ENCODE data around the gene FBF1.

Gene FBF1

GRCh38 chr17:75950855-75951554, 10.2 kb upstream of the FBF1 start:
- no peak for DNase-seq

- no peak for DNase-seq
These were observed 9.6 kb upstream of the FBF1 start for GRCh38 chr17:75950421-75950820.

GRCh38 chr17:75945211-75945610, 4.4 kb upstream of the FBF1 start:
- DNase-seq: no peak

GRCh38 chr17:75943491-75943890, 2.6 kb upstream of the FBF1 start:
- no peak for DNase-seq

- no peak for DNase-seq
These were observed 1.6 kb upstream of the FBF1 start for GRCh38 chr17:75942473-75942872.

GRCh38 chr17:75941442-75941819, 589 bp upstream of the FBF1 start:
- DNase-seq: no peak

GRCh38 chr17:75937652-75938051, 3.2 kb downstream of the FBF1 start:
- no peak for DNase-seq

GRCh38 chr17:75933808-75934207, 7.0 kb downstream of the FBF1 start:
- DNase-seq: no peak

GRCh38 chr17:75932852-75933251, 8.0 kb downstream of the FBF1 start:
- DNase-seq: no peak

- DNase-seq: no peak
These were observed 9.8 kb downstream of the FBF1 start for GRCh38 chr17:75931062-75931461.

- DNase-seq: no peak
These were observed 13.4 kb downstream of the FBF1 start for GRCh38 chr17:75927286-75927922.

- no peak for DNase-seq
These were observed 14.4 kb downstream of the FBF1 start for GRCh38 chr17:75926456-75926855.

- no peak for DNase-seq
These were observed 14.9 kb downstream of the FBF1 start for GRCh38 chr17:75925912-75926311.

- no peak for DNase-seq
These were observed 15.7 kb downstream of the FBF1 start for GRCh38 chr17:75925103-75925502.

- DNase-seq: no peak
These were observed 17.6 kb downstream of the FBF1 start for GRCh38 chr17:75922963-75923874.

GRCh38 chr17:75922173-75922961, 18.5 kb downstream of the FBF1 start:
- no peak for DNase-seq

GRCh38 chr17:75921596-75921995, 19.2 kb downstream of the FBF1 start:
- no peak for DNase-seq

GRCh38 chr17:75920045-75920560, 20.7 kb downstream of the FBF1 start:
- DNase-seq: peak; percentile 37

- DNase-seq: no peak
These were observed 21.2 kb downstream of the FBF1 start for GRCh38 chr17:75919611-75920010.

GRCh38 chr17:75917917-75918445, 22.9 kb downstream of the FBF1 start:
- no peak for DNase-seq

GRCh38 chr17:75917141-75917916, 23.5 kb downstream of the FBF1 start:
- no peak for DNase-seq

GRCh38 chr17:75915268-75915667, 25.6 kb downstream of the FBF1 start:
- DNase-seq: no peak

Data from NCI-H2081 treated with DMSO at 0.1 percent for 48 hours (cell line).